Neural progenitor cell (in vitro differentiated cells): ENCODE measurements around the gene FKRP. TPM values are rescaled to one million over a fixed set of nuclear protein-coding genes. Genes with fewer than 3 reads are reported as not detected.

Experiments
- DNase-seq: peaks from one replicate; pipeline ENCODE4 v3.0.0-alpha.2; 2016; ENCODE audit warnings: low spot score
- H2AFZ ChIP-seq: fragments of 200-600 bp; sonication (generic); replicated peaks from 2 replicates; pipeline ENCODE4 v1.6.1; 2016; ENCODE audit warnings: antibody characterized with exemption
- H3F3A ChIP-seq: fragments of 200-600 bp; sonication (generic); 2 replicates; pipeline ENCODE4 v1.6.1; 2016; ENCODE audit warnings: antibody characterized with exemption, low read depth
- H3K27ac ChIP-seq: fragments of 200-600 bp; sonication (generic); 2 replicates; pipeline ENCODE4 v1.5.1; 2016; ENCODE audit warnings: mild to moderate bottlenecking
- H3K27me3 ChIP-seq: fragments of 200-600 bp; sonication (generic); 2 replicates; pipeline ENCODE4 v1.6.1; 2016; ENCODE audit warnings: mild to moderate bottlenecking, moderate library complexity
- H3K36me3 ChIP-seq: fragments of 200-600 bp; sonication (generic); 2 replicates; pipeline ENCODE4 v1.5.1; 2016
- H3K4me1 ChIP-seq: fragments of 200-600 bp; sonication (generic); 2 replicates; pipeline ENCODE4 v1.6.1; 2016; ENCODE audit warnings: mixed run types
- H3K4me2 ChIP-seq: fragments of 200-600 bp; sonication (generic); 2 replicates; pipeline ENCODE4 v1.6.1; 2016
- H3K4me3 ChIP-seq: fragments of 200-600 bp; sonication (generic); 2 replicates; pipeline ENCODE4 v1.5.1; 2016
- H3K79me2 ChIP-seq: fragments of 200-600 bp; sonication (generic); 2 replicates; pipeline ENCODE4 v1.6.1; 2016; ENCODE audit warnings: low read depth
- H3K9ac ChIP-seq: fragments of 200-600 bp; sonication (generic); 2 replicates; pipeline ENCODE4 v1.6.1; 2016
- H3K9me3 ChIP-seq: fragments of 200-600 bp; sonication (generic); 2 replicates; pipeline ENCODE4 v1.5.1; 2016; ENCODE audit warnings: low read depth
- H4K20me1 ChIP-seq: fragments of 200-600 bp; sonication (generic); 2 replicates; pipeline ENCODE4 v1.6.1; 2016; ENCODE audit warnings: low read depth
- H3K27ac Mint-ChIP-seq: 3 replicates; pipeline ENCODE4 v1.8.0; 2021; ENCODE audit warnings: mixed read lengths
- H3K27me3 Mint-ChIP-seq: 2 replicates; pipeline ENCODE4 v1.8.0; 2022; ENCODE audit warnings: low read depth, mild to moderate bottlenecking, inconsistent platforms, moderate library complexity, mixed read lengths; ENCODE audit not compliant: insufficient read depth
- H3K36me3 Mint-ChIP-seq: 3 replicates; pipeline ENCODE4 v1.8.0; 2021; ENCODE audit warnings: mixed read lengths
- H3K4me1 Mint-ChIP-seq: 3 replicates; pipeline ENCODE4 v1.8.0; 2021; ENCODE audit warnings: mixed read lengths
- H3K4me3 Mint-ChIP-seq: 3 replicates; pipeline ENCODE4 v1.8.0; 2021; ENCODE audit warnings: mild to moderate bottlenecking, moderate library complexity, mixed read lengths
- H3K9me3 Mint-ChIP-seq: 3 replicates; pipeline ENCODE4 v1.8.0; 2020; ENCODE audit warnings: mixed read lengths
- CTCF ChIP-seq: fragments of 200-600 bp; sonication (generic); IDR thresholded peaks from 2 replicates; pipeline ENCODE4 v1.5.1; 2017; ENCODE audit warnings: antibody characterized with exemption, mild to moderate bottlenecking
- EZH2 ChIP-seq: fragments of 200-600 bp; sonication (generic); IDR thresholded peaks from 2 replicates; pipeline ENCODE4 v1.6.1; 2017; ENCODE audit warnings: antibody characterized with exemption, mild to moderate bottlenecking, moderate library complexity
- EZH2phosphoT487 ChIP-seq: fragments of 200-600 bp; sonication (generic); IDR thresholded peaks from 2 replicates; pipeline ENCODE4 v1.6.1; 2017; ENCODE audit warnings: antibody characterized with exemption
- total RNA-seq: library from RNA; depleted of rRNA; stranded (reverse); fragments of >200 nt; gene quantifications from 2 replicates; pipeline ENCODE4 v1.2.3, GENCODE V29; 2015; ENCODE audit warnings: low replicate concordance

FKRP gene
- total RNA-seq, 1 donor from 2014 or later = 18.6 TPM

- Mint-ChIP-seq H3K4me3 (no peak overlapping the region), H3K27ac (no peak overlapping the region), H3K27me3 (peaks cover 10% of the 10 kb centered on the region), H3K9me3 (no peaks in the 10 kb centered on the region), H3K4me1 (peaks cover under 1% of the 10 kb centered on the region), H3K36me3 (peaks cover 18% of the 10 kb centered on the region)
- Histone ChIP-seq H3K9me3 (no peaks in the 10 kb centered on the region), H3K9ac (no peak overlapping the region), H3F3A (peaks cover 15% of the 10 kb centered on the region), H3K4me2 (no peak overlapping the region), H3K79me2 (peaks cover 9% of the 10 kb centered on the region), H2AFZ (no peak overlapping the region), H3K4me1 (no peaks in the 10 kb centered on the region), H3K27me3 (no peaks in the 10 kb centered on the region), H3K27ac (no peak overlapping the region), H3K4me3 (no peak overlapping the region), H4K20me1 (peaks cover 18% of the 10 kb centered on the region), H3K36me3 (peaks cover 3% of the 10 kb centered on the region)
- peak; percentile 75 for DNase-seq
- no peak for TF ChIP-seq EZH2
- peak; percentile 60 for TF ChIP-seq CTCF
Measured at GRCh38 chr19:46753420-46754155, 7.7 kb downstream of the FKRP start.

DNA sequence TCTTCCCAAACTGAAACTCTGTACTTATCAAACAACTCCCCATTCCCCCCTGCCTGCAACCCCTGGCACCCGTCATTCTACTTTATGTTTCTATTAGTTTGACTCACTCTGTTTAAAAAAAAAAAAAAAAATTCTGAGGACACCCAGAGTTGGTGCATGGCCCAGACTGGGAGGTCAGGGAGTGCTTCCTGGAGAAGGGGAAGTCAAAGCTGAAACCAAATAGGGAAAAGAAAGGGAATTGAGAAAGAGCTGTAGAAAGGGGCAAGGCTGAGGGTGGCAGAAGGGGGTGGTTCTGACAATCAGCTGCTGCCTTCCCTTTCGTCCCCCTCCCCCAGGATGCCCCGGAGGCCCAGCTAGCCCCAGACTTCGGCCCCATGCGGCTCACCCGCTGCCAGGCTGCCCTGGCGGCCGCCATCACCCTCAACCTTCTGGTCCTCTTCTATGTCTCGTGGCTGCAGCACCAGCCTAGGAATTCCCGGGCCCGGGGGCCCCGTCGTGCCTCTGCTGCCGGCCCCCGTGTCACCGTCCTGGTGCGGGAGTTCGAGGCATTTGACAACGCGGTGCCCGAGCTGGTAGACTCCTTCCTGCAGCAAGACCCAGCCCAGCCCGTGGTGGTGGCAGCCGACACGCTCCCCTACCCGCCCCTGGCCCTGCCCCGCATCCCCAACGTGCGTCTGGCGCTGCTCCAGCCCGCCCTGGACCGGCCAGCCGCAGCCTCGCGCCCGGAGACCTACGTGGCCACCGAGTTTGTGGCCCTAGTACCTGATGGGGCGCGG lies 9.4 kb downstream of the FKRP start:
- no peak overlapping the region for H3K4me3 Mint-ChIP-seq
- H3K27ac Mint-ChIP-seq = no peak overlapping the region
- H3K36me3 Mint-ChIP-seq = peaks cover 15% of the 10 kb centered on the region
- Histone ChIP-seq H3K36me3 (no peaks in the 10 kb centered on the region), H3K4me1 (no peaks in the 10 kb centered on the region), H3K4me3 (no peak overlapping the region), H4K20me1 (peaks cover 18% of the 10 kb centered on the region), H2AFZ (no peak overlapping the region), H3K4me2 (no peak overlapping the region), H3K9ac (no peak overlapping the region), H3K27me3 (no peaks in the 10 kb centered on the region), H3F3A (peaks cover 10% of the 10 kb centered on the region), H3K9me3 (no peaks in the 10 kb centered on the region), H3K27ac (no peak overlapping the region), H3K79me2 (peaks cover 3% of the 10 kb centered on the region)
- no peaks in the 10 kb centered on the region for H3K9me3 Mint-ChIP-seq
- H3K27me3 Mint-ChIP-seq = peaks cover 8% of the 10 kb centered on the region
- TF ChIP-seq CTCF = no peak
- TF ChIP-seq EZH2phosphoT487 = no peak
- TF ChIP-seq EZH2 = no peak
- DNase-seq = no peak
- H3K4me1 Mint-ChIP-seq = no peaks in the 10 kb centered on the region

DNA sequence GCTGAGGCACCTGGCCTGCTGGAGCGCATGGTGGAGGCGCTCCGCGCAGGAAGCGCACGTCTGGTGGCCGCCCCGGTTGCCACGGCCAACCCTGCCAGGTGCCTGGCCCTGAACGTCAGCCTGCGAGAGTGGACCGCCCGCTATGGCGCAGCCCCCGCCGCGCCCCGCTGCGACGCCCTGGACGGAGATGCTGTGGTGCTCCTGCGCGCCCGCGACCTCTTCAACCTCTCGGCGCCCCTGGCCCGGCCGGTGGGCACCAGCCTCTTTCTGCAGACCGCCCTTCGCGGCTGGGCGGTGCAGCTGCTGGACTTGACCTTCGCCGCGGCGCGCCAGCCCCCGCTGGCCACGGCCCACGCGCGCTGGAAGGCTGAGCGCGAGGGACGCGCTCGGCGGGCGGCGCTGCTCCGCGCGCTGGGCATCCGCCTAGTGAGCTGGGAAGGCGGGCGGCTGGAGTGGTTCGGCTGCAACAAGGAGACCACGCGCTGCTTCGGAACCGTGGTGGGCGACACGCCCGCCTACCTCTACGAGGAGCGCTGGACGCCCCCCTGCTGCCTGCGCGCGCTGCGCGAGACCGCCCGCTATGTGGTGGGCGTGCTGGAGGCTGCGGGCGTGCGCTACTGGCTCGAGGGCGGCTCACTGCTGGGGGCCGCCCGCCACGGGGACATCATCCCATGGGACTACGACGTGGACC lies 10.1 kb downstream of the FKRP start:
- Histone ChIP-seq H3K27me3 (no peaks in the 10 kb centered on the region), H2AFZ (no peak overlapping the region), H3K4me2 (no peak overlapping the region), H3K4me3 (no peak overlapping the region), H3K79me2 (no peaks in the 10 kb centered on the region), H3K9ac (no peak overlapping the region), H3K4me1 (no peaks in the 10 kb centered on the region), H4K20me1 (peaks cover 18% of the 10 kb centered on the region), H3K36me3 (no peaks in the 10 kb centered on the region), H3F3A (peaks cover 10% of the 10 kb centered on the region), H3K9me3 (no peaks in the 10 kb centered on the region), H3K27ac (no peak overlapping the region)
- H3K27ac Mint-ChIP-seq = no peak overlapping the region
- no peak for TF ChIP-seq CTCF
- TF ChIP-seq EZH2phosphoT487 = no peak
- no peak for TF ChIP-seq EZH2
- no peak for DNase-seq
- no peaks in the 10 kb centered on the region for H3K9me3 Mint-ChIP-seq
- H3K4me1 Mint-ChIP-seq = no peaks in the 10 kb centered on the region
- peaks cover 8% of the 10 kb centered on the region for H3K27me3 Mint-ChIP-seq
- no peak overlapping the region for H3K4me3 Mint-ChIP-seq
- peaks cover 11% of the 10 kb centered on the region for H3K36me3 Mint-ChIP-seq
